Loucy (cell line): Measurements from ENCODE around the gene PARP8.

Experiments used
- EZH2phosphoT487 ChIP-seq: fragments of 200-600 bp; IDR thresholded peaks from 2 replicates; pipeline ENCODE4 v1.6.1; 2018; ENCODE audit warnings: antibody characterized with exemption, mild to moderate bottlenecking, moderate library complexity, borderline replicate concordance
- TF ChIP-seq, protein P1 (sequence below): fragments of 200-600 bp; sonication (generic); conservative IDR thresholded peaks from 2 replicates; pipeline ENCODE4 v1.5.1; 2014; ENCODE audit warnings: mild to moderate bottlenecking, antibody characterized with exemption, low read length

GRCh38 chr5:50832657-50833284, 166.3 kb downstream of the PARP8 start:
- TF ChIP-seq, protein P1, sequence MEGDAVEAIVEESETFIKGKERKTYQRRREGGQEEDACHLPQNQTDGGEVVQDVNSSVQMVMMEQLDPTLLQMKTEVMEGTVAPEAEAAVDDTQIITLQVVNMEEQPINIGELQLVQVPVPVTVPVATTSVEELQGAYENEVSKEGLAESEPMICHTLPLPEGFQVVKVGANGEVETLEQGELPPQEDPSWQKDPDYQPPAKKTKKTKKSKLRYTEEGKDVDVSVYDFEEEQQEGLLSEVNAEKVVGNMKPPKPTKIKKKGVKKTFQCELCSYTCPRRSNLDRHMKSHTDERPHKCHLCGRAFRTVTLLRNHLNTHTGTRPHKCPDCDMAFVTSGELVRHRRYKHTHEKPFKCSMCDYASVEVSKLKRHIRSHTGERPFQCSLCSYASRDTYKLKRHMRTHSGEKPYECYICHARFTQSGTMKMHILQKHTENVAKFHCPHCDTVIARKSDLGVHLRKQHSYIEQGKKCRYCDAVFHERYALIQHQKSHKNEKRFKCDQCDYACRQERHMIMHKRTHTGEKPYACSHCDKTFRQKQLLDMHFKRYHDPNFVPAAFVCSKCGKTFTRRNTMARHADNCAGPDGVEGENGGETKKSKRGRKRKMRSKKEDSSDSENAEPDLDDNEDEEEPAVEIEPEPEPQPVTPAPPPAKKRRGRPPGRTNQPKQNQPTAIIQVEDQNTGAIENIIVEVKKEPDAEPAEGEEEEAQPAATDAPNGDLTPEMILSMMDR, result no peak
- no peak for TF ChIP-seq EZH2phosphoT487
